GM12873 (cell line): ENCODE data around the gene FGL2.

Experiments used
- TF ChIP-seq, protein P1 (sequence below): IDR thresholded peaks from 2 replicates; pipeline ENCODE4 v1.5.1; 2012; ENCODE audit warnings: low read depth, mild to moderate bottlenecking, moderate library complexity, low read length, control low read depth; ENCODE audit not compliant: insufficient read depth; ENCODE audit errors: missing control alignments

The FGL2 gene, protein sequence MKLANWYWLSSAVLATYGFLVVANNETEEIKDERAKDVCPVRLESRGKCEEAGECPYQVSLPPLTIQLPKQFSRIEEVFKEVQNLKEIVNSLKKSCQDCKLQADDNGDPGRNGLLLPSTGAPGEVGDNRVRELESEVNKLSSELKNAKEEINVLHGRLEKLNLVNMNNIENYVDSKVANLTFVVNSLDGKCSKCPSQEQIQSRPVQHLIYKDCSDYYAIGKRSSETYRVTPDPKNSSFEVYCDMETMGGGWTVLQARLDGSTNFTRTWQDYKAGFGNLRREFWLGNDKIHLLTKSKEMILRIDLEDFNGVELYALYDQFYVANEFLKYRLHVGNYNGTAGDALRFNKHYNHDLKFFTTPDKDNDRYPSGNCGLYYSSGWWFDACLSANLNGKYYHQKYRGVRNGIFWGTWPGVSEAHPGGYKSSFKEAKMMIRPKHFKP

DNA sequence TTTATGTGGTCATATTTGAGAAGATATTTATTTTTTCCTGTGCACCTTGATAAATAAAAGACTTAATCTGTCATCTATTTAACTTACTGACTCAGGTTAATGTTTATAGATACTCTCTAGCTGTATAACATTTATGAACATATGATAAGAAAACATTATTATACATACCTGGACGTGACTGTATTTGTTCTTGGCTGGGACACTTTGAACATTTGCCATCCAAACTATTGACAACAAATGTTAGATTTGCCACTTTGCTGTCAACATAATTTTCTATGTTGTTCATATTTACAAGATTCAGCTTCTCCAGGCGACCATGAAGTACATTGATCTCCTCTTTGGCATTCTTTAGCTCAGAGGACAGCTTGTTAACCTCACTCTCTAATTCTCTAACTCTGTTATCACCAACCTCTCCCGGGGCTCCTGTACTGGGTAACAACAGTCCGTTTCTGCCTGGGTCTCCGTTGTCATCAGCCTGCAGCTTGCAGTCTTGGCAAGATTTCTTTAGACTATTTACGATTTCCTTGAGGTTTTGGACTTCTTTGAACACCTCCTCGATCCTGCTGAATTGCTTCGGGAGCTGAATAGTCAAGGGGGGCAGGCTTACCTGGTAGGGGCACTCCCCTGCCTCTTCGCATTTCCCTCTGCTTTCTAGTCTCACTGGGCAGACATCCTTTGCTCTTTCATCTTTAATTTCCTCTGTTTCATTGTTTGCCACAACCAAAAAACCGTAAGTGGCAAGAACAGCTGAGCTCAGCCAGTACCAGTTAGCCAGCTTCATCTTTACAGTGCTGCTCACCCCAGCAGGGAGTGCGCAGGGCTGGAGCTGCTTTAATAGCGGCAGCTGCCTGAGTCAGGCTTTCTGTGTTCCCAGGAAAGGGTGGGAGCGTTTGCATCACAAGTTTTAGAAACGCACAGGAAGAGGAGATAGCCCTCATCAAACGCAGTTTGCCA, at the start of gene FGL2:
Gene FGL2, minus strand, starts transcription at position 807 of the 954 bp plus-strand sequence. Its CDS starts 26 bp downstream, at position 781.
- TF ChIP-seq, protein P1, sequence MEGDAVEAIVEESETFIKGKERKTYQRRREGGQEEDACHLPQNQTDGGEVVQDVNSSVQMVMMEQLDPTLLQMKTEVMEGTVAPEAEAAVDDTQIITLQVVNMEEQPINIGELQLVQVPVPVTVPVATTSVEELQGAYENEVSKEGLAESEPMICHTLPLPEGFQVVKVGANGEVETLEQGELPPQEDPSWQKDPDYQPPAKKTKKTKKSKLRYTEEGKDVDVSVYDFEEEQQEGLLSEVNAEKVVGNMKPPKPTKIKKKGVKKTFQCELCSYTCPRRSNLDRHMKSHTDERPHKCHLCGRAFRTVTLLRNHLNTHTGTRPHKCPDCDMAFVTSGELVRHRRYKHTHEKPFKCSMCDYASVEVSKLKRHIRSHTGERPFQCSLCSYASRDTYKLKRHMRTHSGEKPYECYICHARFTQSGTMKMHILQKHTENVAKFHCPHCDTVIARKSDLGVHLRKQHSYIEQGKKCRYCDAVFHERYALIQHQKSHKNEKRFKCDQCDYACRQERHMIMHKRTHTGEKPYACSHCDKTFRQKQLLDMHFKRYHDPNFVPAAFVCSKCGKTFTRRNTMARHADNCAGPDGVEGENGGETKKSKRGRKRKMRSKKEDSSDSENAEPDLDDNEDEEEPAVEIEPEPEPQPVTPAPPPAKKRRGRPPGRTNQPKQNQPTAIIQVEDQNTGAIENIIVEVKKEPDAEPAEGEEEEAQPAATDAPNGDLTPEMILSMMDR: no peak

DNA sequence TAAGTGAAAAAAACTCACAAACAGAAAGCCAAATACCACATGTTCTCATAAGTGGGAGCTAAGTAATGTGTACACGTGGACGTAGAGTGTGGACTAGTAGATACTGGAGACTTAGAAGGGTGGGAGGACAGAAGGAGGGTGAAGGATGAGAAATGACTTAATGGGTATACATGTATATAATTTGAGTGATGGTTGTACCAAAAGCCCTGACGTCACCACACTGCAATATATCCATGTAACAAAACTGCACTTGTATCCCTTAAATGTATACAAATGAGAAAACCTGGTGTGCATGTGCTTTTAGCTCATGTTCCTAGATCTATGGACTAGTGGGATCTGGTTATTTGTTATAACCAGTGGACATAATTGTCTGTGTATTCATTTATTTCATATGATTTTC, 48.5 kb upstream of the FGL2 start:
- TF ChIP-seq, protein P1: no peak

DNA sequence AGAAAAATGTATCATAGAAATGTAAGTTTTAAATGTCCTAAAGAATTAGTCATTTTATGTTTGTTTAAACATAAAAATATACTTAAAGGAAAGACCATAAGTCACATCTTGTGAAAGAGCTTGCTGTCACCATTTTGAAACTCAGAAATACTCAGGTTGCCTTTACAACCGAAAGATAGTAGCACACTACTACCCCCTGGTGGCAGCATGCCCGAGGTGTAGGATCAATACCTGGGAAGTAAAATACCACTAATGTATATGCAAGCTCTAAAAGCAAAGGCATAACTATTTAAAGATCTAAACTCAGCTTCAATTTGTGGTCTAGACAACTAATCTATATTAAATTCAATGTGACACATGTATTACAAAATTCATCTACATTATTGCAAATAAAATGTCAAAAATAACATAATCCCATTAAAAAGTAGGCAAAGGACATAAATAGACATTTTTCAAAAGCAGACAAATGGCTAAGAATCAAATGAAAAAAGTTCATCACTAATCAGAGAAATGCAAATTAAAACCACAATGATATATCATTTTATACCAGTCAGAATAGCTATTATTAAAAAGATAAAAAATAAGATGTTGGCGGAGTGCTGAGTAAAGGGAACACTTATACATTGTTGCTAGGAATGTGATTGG, 47.7 kb upstream of the FGL2 start:
- TF ChIP-seq, protein P1: peak; percentile 72

DNA sequence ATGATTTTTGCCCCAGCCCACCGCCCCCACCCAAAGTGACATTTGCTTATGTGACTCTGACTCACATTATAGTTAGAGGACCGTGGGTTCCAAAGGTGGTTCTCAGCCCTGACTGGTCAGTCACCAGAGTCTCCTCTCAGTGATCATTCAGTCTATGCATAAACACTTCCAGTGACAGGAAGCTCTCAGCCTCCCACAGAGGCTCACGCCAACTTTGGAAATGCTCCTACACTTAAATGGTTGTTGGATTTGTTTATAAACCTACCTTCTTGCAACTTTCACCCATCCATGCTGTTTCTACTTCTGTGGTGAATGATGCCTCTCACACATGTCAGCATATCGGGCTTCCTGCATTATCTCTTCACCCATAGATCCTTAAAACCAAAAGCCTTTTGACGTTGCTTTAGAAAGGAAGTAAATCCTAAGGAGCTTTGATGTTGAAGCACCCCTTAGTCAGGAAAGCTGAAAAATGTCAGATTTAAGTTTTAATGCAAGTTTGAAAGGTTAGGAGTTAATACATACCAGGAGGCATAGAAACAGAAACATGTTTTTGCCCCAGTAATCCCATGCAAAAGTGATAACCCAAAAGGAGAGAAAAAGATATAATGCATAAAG, 46.5 kb upstream of the FGL2 start:
- TF ChIP-seq, protein P1: no peak

DNA sequence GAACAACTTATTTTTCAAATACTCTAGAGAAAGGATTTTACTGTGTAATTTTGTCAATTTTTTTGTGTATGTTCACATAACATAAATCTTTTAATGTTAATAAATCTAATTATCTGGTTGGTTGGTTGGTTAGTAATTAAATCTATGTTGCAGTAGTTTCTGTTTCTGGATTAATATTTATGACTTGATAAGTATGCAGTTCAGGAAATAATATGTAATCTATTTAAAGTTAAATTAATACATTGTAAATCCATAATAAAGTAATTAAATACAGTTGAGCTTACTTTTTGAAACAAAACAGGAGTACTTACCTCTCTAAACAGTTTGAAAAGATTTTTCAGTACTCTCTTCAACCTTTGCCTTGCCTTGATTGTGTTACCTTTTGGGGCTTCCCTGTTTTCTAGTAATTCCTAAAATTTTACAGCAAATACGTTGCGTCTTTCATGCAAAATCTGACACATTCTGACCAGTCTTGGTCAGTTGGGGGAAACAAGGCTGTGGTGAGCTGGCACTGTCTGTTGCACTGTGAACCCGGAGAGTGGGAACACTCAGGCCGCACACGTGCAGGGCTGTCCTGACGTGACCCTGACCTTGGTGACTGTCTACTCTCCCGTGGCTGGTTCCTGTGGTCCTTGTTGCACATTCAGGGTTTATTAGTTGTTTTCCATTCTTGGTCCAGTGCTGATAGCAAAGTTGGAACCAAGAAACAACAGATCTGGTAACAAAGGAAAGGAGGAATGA, 45.6 kb upstream of the FGL2 start:
- TF ChIP-seq, protein P1: no peak

DNA sequence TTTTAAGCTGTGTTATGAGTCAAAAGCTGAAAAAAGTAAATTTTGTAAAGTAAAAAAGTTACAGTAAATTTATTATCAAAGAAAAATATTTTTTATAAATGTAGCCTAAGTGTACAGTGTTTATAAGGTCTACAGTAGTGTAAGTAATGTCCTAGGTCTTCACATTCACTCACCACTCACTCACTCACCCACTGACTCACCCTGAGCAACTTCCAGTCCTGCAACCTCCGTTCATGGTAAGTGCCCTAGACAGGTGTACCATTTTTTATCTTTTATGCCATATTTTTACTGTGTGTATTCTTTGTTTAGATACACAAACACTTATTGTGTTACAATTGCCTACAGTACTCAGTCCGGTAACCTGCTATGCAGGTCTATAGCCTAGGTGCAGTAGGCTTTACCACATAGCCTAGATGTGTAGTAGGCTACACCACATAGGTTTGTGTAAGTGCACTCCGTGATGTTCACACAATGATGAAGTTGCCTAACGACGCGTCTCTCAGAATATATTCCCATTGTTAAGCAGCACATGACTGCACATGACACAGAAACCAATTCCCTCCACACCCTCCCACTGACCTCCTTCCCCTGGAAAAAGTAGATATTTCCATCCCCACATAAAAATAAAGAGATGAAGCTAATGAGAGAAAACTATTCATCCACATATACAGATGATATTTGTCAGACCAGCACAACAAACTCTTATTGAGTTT, 44.8 kb upstream of the FGL2 start:
- TF ChIP-seq, protein P1: no peak
